ENCODE data around the gene ZNF136. TPM values are rescaled to one million over a fixed set of nuclear protein-coding genes. Genes with fewer than 3 reads are reported as not detected.

The ZNF136 gene
- total RNA-seq, 1 donor from 2014 or later: 21.0 TPM

DNA sequence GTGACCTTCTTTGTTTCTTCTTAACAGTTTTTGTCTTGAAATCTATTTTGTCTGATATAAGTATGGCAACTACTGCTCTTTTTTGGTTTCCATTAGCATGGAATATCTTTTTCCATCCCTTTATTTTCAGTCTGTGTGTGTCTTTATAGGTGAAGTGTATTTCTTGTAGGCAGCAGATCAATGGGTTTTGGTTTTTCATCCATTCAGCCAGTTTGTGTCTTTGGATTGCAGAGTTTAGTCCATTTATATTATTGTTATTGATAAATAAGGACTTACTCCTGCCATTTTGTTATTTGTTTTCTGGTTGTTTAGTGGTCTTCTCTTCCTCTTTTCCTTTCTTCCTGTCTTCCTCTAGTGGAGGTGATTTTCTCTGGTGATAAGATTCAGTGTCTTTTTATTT is 54.4 kb downstream of the ZNF136 start:
- H3K27me3 Mint-ChIP-seq: no peaks in the 10 kb centered on the region
- H3K9me3 Mint-ChIP-seq: peaks cover 25% of the 10 kb centered on the region
- no peak overlapping the region for H3K4me3 Mint-ChIP-seq
- H3K27ac Mint-ChIP-seq: no peak overlapping the region
- DNase-seq (ENCODE audit: extremely low spot score, unreplicated experiment): no peak
- no peaks in the 10 kb centered on the region for H3K4me1 Mint-ChIP-seq (ENCODE audit: unreplicated experiment)
- peaks cover 45% of the 10 kb centered on the region for H3K36me3 Mint-ChIP-seq
- TF ChIP-seq, protein P1, sequence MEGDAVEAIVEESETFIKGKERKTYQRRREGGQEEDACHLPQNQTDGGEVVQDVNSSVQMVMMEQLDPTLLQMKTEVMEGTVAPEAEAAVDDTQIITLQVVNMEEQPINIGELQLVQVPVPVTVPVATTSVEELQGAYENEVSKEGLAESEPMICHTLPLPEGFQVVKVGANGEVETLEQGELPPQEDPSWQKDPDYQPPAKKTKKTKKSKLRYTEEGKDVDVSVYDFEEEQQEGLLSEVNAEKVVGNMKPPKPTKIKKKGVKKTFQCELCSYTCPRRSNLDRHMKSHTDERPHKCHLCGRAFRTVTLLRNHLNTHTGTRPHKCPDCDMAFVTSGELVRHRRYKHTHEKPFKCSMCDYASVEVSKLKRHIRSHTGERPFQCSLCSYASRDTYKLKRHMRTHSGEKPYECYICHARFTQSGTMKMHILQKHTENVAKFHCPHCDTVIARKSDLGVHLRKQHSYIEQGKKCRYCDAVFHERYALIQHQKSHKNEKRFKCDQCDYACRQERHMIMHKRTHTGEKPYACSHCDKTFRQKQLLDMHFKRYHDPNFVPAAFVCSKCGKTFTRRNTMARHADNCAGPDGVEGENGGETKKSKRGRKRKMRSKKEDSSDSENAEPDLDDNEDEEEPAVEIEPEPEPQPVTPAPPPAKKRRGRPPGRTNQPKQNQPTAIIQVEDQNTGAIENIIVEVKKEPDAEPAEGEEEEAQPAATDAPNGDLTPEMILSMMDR (conservative IDR thresholded peaks at IDR 0.05): no peak

DNA sequence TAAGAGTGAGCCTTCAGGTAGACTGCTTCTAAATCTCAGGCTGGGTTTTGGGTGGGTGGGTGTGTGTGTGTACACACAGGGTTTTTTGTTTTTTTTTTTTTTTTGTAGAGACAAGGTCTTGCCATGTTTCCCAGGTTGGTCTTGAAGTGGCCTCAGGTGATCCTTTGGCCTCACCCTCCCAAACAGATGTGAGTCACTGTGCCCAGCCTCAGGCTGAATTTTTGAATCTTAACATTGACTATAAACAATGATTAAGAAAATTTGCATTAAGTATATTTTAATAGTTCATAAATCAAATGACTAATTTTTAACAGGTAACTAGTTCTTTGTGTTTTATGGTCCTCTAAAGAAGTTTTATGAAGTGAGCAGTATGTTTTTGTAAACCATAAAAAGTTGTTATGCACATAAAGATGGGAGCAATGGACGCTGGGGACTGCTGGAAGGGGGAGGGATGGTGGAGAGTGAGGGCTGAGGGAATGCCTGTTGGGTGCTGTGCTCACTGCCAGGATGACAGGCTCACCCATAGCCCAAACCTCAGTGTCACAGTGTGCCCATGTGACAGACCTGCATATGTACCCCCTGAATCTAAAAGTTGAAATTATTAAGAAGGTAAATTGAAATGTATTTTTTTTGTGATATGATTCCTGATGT is 60.2 kb downstream of the ZNF136 start:
- TF ChIP-seq, protein P1 (conservative IDR thresholded peaks at IDR 0.05): no peak
- no peaks in the 10 kb centered on the region for H3K27me3 Mint-ChIP-seq
- H3K9me3 Mint-ChIP-seq: peaks cover 11% of the 10 kb centered on the region
- no peak for DNase-seq (ENCODE audit: extremely low spot score, unreplicated experiment)
- no peak overlapping the region for H3K4me3 Mint-ChIP-seq
- no peak overlapping the region for H3K27ac Mint-ChIP-seq
- no peaks in the 10 kb centered on the region for H3K4me1 Mint-ChIP-seq (ENCODE audit: unreplicated experiment)
- H3K36me3 Mint-ChIP-seq: peaks cover 33% of the 10 kb centered on the region

DNA sequence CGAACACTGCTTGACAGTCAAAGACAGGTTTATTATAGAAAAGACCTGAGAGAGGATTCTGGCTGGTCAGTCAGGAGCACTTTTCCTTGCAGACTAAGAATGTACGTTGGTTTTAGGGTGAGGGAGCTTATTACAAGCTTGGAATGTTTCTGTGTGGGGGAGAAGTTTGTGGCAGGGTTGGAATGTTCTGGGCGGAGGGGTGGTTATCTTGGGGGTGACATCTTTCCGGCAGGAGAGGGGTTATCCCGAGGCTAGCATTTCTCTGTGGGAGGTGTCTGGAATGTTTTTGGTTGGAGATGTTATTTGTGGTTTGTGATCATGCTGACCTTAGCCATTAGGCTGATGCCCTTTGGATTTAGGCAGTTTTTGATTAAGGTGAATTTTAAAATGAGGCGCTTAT is 61.8 kb downstream of the ZNF136 start:
- TF ChIP-seq, protein P1 (conservative IDR thresholded peaks at IDR 0.05): no peak
- Mint-ChIP-seq H3K4me1 (ENCODE audit: unreplicated experiment) (no peaks in the 10 kb centered on the region), H3K36me3 (peaks cover 34% of the 10 kb centered on the region), H3K4me3 (no peak overlapping the region), H3K27me3 (no peaks in the 10 kb centered on the region), H3K9me3 (peaks cover 4% of the 10 kb centered on the region), H3K27ac (no peak overlapping the region)
- DNase-seq (ENCODE audit: extremely low spot score, unreplicated experiment): no peak

DNA sequence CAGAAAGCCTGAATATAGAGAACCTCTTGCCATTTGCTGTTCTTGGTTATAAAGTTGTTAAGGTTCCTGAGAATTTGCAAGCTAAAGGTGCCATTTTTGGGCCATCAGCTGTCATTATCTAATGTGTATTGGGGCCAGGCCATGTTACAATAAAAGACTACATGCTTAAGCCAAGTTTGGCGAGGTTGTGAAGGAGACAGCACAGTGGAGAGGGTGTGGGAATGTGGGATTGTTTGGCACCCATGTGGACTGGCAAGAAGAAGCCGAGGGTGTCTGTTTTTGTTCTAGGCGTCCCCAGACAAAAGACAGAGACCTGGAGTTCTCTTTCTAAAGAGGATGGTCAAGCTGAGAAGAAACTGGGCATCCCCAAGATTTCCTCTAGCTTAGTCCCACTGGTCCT is 67.1 kb downstream of the ZNF136 start:
- TF ChIP-seq, protein P1 (conservative IDR thresholded peaks at IDR 0.05): no peak
- no peak overlapping the region for H3K4me3 Mint-ChIP-seq
- no peaks in the 10 kb centered on the region for H3K27me3 Mint-ChIP-seq
- no peaks in the 10 kb centered on the region for H3K4me1 Mint-ChIP-seq (ENCODE audit: unreplicated experiment)
- peaks cover 28% of the 10 kb centered on the region for H3K9me3 Mint-ChIP-seq
- no peak overlapping the region for H3K27ac Mint-ChIP-seq
- no peak for DNase-seq (ENCODE audit: extremely low spot score, unreplicated experiment)
- H3K36me3 Mint-ChIP-seq: peaks cover 56% of the 10 kb centered on the region

DNA sequence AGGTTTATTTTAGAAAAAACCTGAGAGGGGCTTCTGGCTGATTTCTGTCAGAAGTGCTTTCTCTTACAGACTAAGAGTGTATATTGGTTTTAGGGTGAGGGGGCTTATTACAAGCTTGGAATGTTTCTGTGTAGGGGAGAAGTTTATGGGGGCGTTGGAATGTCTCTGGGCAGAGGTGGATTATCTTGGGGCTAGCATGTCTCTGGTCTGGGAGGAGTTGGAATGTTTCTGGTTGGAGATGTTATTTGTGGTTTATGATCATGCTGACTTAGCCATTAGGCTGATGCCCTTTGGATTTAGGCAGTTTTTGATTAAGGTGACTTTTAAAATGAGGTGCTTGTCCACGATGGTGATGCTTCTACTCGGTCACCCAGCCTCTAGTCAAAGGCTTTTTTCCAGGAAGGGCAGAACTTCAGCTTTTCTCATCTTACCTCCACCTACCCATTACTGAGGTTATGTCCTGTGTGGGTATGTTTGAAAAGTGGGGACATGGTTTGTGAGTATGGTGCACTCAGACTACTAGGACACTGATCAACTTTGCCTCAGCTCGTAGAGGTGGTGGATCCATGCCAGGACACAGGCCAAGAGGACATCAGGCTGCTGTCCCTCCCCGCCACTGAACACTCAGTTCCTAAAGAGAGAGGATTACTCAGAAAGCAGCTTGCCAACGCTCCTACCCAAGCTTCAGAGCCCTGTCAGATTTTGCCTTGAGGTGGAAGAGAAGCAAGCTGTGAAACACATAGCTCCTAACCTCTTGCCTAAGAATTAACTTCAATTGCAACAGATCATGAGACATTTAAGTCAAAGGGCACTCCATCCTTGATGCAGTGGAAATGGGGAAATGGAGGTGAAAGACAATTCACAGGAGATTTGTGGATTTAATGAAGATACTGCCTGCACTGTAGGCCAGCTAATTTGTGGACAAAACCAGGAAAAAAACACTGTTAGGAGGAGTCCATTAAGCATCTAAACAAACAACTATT is 68.1 kb downstream of the ZNF136 start:
- H3K27ac Mint-ChIP-seq: no peak overlapping the region
- TF ChIP-seq, protein P1 (conservative IDR thresholded peaks at IDR 0.05): no peak
- no peaks in the 10 kb centered on the region for H3K4me1 Mint-ChIP-seq (ENCODE audit: unreplicated experiment)
- no peaks in the 10 kb centered on the region for H3K27me3 Mint-ChIP-seq
- no peak overlapping the region for H3K4me3 Mint-ChIP-seq
- H3K36me3 Mint-ChIP-seq: peaks cover 58% of the 10 kb centered on the region
- DNase-seq (ENCODE audit: extremely low spot score, unreplicated experiment): no peak
- H3K9me3 Mint-ChIP-seq: peaks cover 23% of the 10 kb centered on the region
